ENCODE measurements around the gene FOXO3.

GRCh38 chr6:108677357-108677756 lies 116.6 kb downstream of the FOXO3 start:
- TF ChIP-seq POLR2A (IDR thresholded peaks at IDR 0.05) (no peak), CTCF (IDR thresholded peaks at IDR 0.05) (no peak)

Data from breast epithelium (tissue), 3 donors.